Measurements from ENCODE around the gene IMPA2.

Gene IMPA2

GRCh38 chr18:11984091-11984490 lies 2.8 kb downstream of the IMPA2 start:
- no peak for DNase-seq

GRCh38 chr18:11985586-11985985 lies 4.3 kb downstream of the IMPA2 start:
- no peak for DNase-seq
- in situ Hi-C loops (cut with HindIII; ENCODE audit: low pct_ligation_motif_present, low pct_unique_long_range_greater_than_20kb, low sequenced_read_pairs): no loop called here

More at GRCh38 chr18:11984091-11984490, 2.8 kb downstream of the IMPA2 start:
- in situ Hi-C loops (cut with HindIII; ENCODE audit: low pct_ligation_motif_present, low pct_unique_long_range_greater_than_20kb, low sequenced_read_pairs): no loop called here

GRCh38 chr18:11986061-11986460 lies 4.8 kb downstream of the IMPA2 start:
- DNase-seq: no peak
- in situ Hi-C loops (cut with HindIII; ENCODE audit: low pct_ligation_motif_present, low pct_unique_long_range_greater_than_20kb, low sequenced_read_pairs): no loop called here

- DNase-seq: no peak
- in situ Hi-C loops (cut with HindIII; ENCODE audit: low pct_ligation_motif_present, low pct_unique_long_range_greater_than_20kb, low sequenced_read_pairs): no loop called here
Observed at GRCh38 chr18:11987527-11987926, 6.2 kb downstream of the IMPA2 start.

- in situ Hi-C loops (cut with HindIII; ENCODE audit: low pct_ligation_motif_present, low pct_unique_long_range_greater_than_20kb, low sequenced_read_pairs): no loop called here
- no peak for DNase-seq
Observed at GRCh38 chr18:11989174-11989573, 7.9 kb downstream of the IMPA2 start.

GRCh38 chr18:11989966-11990380 lies 8.7 kb downstream of the IMPA2 start:
- in situ Hi-C loops (cut with HindIII; ENCODE audit: low pct_ligation_motif_present, low pct_unique_long_range_greater_than_20kb, low sequenced_read_pairs): no loop called here
- no peak for DNase-seq

GRCh38 chr18:11990539-11990938 lies 9.2 kb downstream of the IMPA2 start:
- no peak for DNase-seq
- in situ Hi-C loops (cut with HindIII; ENCODE audit: low pct_ligation_motif_present, low pct_unique_long_range_greater_than_20kb, low sequenced_read_pairs): no loop called here

- DNase-seq: no peak
- in situ Hi-C loops (cut with HindIII; ENCODE audit: low pct_ligation_motif_present, low pct_unique_long_range_greater_than_20kb, low sequenced_read_pairs): no loop called here
Observed at GRCh38 chr18:11991021-11991795, 9.9 kb downstream of the IMPA2 start.

GRCh38 chr18:11992096-11992790 lies 10.9 kb downstream of the IMPA2 start:
- peak; percentile 36 for DNase-seq
- in situ Hi-C loops (cut with HindIII; ENCODE audit: low pct_ligation_motif_present, low pct_unique_long_range_greater_than_20kb, low sequenced_read_pairs): no loop called here

- in situ Hi-C loops (cut with HindIII; ENCODE audit: low pct_ligation_motif_present, low pct_unique_long_range_greater_than_20kb, low sequenced_read_pairs): no loop called here
- no peak for DNase-seq
Observed at GRCh38 chr18:11993264-11993916, 12.1 kb downstream of the IMPA2 start.

GRCh38 chr18:11994336-11994702 lies 13.0 kb downstream of the IMPA2 start:
- in situ Hi-C loops (cut with HindIII; ENCODE audit: low pct_ligation_motif_present, low pct_unique_long_range_greater_than_20kb, low sequenced_read_pairs): no loop called here
- peak; percentile 53 for DNase-seq

GRCh38 chr18:11994703-11995444 lies 13.6 kb downstream of the IMPA2 start:
- peak; percentile 91 for DNase-seq
- in situ Hi-C loops (cut with HindIII; ENCODE audit: low pct_ligation_motif_present, low pct_unique_long_range_greater_than_20kb, low sequenced_read_pairs): no loop called here

GRCh38 chr18:11995445-11996189 lies 14.3 kb downstream of the IMPA2 start:
- in situ Hi-C loops (cut with HindIII; ENCODE audit: low pct_ligation_motif_present, low pct_unique_long_range_greater_than_20kb, low sequenced_read_pairs): no loop called here
- DNase-seq: peak; percentile 69

GRCh38 chr18:11996190-11996754 lies 15.0 kb downstream of the IMPA2 start:
- in situ Hi-C loops (cut with HindIII; ENCODE audit: low pct_ligation_motif_present, low pct_unique_long_range_greater_than_20kb, low sequenced_read_pairs): no loop called here

GRCh38 chr18:11996907-11997306 lies 15.6 kb downstream of the IMPA2 start:
- in situ Hi-C loops (cut with HindIII; ENCODE audit: low pct_ligation_motif_present, low pct_unique_long_range_greater_than_20kb, low sequenced_read_pairs): no loop called here
- DNase-seq: no peak

More at GRCh38 chr18:11996190-11996754, 15.0 kb downstream of the IMPA2 start:
- DNase-seq: no peak

- no peak for DNase-seq
- in situ Hi-C loops (cut with HindIII; ENCODE audit: low pct_ligation_motif_present, low pct_unique_long_range_greater_than_20kb, low sequenced_read_pairs): no loop called here
Observed at GRCh38 chr18:11997466-11997865, 16.2 kb downstream of the IMPA2 start.

- in situ Hi-C loops (cut with HindIII; ENCODE audit: low pct_ligation_motif_present, low pct_unique_long_range_greater_than_20kb, low sequenced_read_pairs): no loop called here
- DNase-seq: no peak
Observed at GRCh38 chr18:11998193-11998592, 16.9 kb downstream of the IMPA2 start.

- in situ Hi-C loops (cut with HindIII; ENCODE audit: low pct_ligation_motif_present, low pct_unique_long_range_greater_than_20kb, low sequenced_read_pairs): no loop called here
- no peak for DNase-seq
Observed at GRCh38 chr18:11999429-11999828, 18.1 kb downstream of the IMPA2 start.

Data from ACHN (cell line).